Uterus (tissue), 2 donors: Measurements from ENCODE around the gene OCEL1.

Experiments
- POLR2A ChIP-seq, 2 donors: fragments of 450-650 bp; IDR thresholded peaks; one replicate each; pipeline ENCODE4 v1.6.1; 2016; ENCODE audit warnings: antibody characterized with exemption in 2 of 2, mild to moderate bottlenecking in 1 of 2, moderate library complexity in 1 of 2
- TF ChIP-seq, protein P1 (sequence below), 4 experiments: fragments of 200-600 bp in 2 of 4; fragments of 450-650 bp in 2 of 4; sonication (generic) in 2 of 4; IDR thresholded peaks; one replicate each; pipeline ENCODE4 v1.5.1; 2016 to 2019; ENCODE audit warnings: antibody characterized with exemption in 4 of 4, mild to moderate bottlenecking in 2 of 4, moderate library complexity in 1 of 4

DNA sequence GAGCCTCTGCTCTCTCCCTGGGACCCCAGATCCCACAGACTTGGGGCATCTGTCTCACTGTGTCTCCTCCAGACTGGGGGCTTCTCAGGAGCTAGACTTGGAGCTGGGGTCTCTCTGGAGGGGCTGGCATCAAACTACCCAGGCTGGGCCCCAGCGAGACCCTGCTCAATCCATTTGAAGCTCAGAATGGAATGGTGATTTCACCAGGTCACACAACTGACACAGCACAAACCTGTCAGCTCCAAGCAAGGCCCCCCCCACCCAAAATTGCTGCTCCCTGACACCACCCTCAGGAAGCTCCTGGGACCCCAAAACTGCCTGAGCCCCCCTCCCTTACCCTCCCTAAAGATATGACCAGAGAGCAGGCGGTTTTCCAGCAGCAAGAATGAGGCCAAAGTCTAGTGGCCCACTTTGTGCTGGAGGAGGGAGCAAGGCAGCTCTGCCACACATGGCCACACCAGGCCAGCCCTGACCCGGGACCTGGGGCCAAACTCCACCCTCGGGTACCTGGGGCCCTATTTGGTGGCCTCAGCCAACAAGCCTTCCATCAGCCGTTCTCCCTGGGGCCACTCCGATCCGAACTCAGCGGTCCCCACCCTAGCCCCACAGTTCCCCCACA lies 17.3 kb downstream of the OCEL1 start:
- TF ChIP-seq, protein P1, sequence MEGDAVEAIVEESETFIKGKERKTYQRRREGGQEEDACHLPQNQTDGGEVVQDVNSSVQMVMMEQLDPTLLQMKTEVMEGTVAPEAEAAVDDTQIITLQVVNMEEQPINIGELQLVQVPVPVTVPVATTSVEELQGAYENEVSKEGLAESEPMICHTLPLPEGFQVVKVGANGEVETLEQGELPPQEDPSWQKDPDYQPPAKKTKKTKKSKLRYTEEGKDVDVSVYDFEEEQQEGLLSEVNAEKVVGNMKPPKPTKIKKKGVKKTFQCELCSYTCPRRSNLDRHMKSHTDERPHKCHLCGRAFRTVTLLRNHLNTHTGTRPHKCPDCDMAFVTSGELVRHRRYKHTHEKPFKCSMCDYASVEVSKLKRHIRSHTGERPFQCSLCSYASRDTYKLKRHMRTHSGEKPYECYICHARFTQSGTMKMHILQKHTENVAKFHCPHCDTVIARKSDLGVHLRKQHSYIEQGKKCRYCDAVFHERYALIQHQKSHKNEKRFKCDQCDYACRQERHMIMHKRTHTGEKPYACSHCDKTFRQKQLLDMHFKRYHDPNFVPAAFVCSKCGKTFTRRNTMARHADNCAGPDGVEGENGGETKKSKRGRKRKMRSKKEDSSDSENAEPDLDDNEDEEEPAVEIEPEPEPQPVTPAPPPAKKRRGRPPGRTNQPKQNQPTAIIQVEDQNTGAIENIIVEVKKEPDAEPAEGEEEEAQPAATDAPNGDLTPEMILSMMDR (IDR thresholded peaks at IDR 0.05): no peak
- no peak for TF ChIP-seq POLR2A (IDR thresholded peaks at IDR 0.05)
